C4-2B (cell line): Measurements from ENCODE around the gene ADH1C.

ENCODE experiments used
- ZFX ChIP-seq: fragments of 450-650 bp; IDR thresholded peaks from 2 replicates; pipeline ENCODE4 v1.6.1; 2017
- TF ChIP-seq, protein P1 (sequence below): fragments of 450-650 bp; conservative IDR thresholded peaks from 2 replicates; pipeline ENCODE4 v1.5.1; 2017; ENCODE audit warnings: mild to moderate bottlenecking

DNA sequence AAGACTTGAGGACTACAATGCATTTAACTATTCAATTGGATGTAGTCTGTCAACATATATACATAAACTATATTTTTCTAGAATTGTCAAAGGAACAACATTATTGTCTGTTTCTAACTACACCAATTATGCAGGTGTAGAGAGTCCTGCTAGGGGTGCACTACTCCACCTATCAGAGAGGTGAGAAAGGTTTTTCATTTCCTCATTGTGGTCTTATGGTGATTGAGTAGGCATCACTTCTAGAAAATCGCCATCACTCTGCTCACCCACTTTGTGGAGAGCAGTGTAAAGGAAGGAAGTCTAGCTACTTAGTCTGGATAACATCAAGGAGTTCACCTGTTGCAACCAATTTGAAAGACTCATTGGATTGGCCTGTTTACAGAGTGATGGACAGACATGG lies 4.4 kb upstream of the ADH1C start:
- TF ChIP-seq, protein P1, sequence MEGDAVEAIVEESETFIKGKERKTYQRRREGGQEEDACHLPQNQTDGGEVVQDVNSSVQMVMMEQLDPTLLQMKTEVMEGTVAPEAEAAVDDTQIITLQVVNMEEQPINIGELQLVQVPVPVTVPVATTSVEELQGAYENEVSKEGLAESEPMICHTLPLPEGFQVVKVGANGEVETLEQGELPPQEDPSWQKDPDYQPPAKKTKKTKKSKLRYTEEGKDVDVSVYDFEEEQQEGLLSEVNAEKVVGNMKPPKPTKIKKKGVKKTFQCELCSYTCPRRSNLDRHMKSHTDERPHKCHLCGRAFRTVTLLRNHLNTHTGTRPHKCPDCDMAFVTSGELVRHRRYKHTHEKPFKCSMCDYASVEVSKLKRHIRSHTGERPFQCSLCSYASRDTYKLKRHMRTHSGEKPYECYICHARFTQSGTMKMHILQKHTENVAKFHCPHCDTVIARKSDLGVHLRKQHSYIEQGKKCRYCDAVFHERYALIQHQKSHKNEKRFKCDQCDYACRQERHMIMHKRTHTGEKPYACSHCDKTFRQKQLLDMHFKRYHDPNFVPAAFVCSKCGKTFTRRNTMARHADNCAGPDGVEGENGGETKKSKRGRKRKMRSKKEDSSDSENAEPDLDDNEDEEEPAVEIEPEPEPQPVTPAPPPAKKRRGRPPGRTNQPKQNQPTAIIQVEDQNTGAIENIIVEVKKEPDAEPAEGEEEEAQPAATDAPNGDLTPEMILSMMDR, result no peak
- no peak for TF ChIP-seq ZFX
